Panc1 (cell line): ENCODE measurements around the gene ZFP90. TPM values are rescaled to one million over a fixed set of nuclear protein-coding genes. Genes with fewer than 3 reads are reported as not detected.

Experiments
- ATAC-seq: fragments of 200-7000 bp; cut with Tn5 transposase; 2 replicates; pipeline ENCODE4 v1.9.1; 2020; ENCODE audit warnings: mild to moderate bottlenecking, moderate library complexity
- BruUV-seq: library from RNA; stranded (reverse); fragments of 400-500 nt; replicated peaks from 2 replicates; lab custom pipeline; 2021; lab: Mats Ljungman, UMichigan
- CTCF ChIA-PET: fragments of 300-600 bp; sonication (Branson Sonifier 250); formaldehyde crosslinking; loops from one replicate; lab custom pipeline; 2022; ENCODE audit warnings: antibody characterized with exemption; lab: Charles Lee
- POLR2A ChIA-PET: fragments of 300-600 bp; sonication (Branson Sonifier 250); formaldehyde crosslinking; loops from one replicate; lab custom pipeline; 2022; ENCODE audit warnings: antibody characterized with exemption; lab: Charles Lee
- DNase-seq: peaks from one replicate; pipeline ENCODE4 v3.0.0-alpha.2; 2010; ENCODE audit warnings: low read depth, low spot score
- H3K27ac ChIP-seq: 2 replicates; pipeline ENCODE4 v1.5.1; 2011; ENCODE audit warnings: mild to moderate bottlenecking, low read length, inconsistent platforms
- H3K27me3 ChIP-seq: fragments of 200-500 bp; sonication (Bioruptor generic); 2 replicates; pipeline ENCODE4 v1.6.0; 2014; ENCODE audit warnings: low read length, inconsistent platforms; ENCODE audit not compliant: control insufficient read depth, insufficient read depth
- H3K36me3 ChIP-seq: fragments of 200-500 bp; sonication (Bioruptor generic); 2 replicates; pipeline ENCODE4 v1.5.1; 2014; ENCODE audit warnings: inconsistent platforms, mild to moderate bottlenecking, low read length, moderate library complexity; ENCODE audit not compliant: control insufficient read depth, insufficient read depth
- H3K4me1 ChIP-seq: 2 replicates; pipeline ENCODE4 v1.5.1; 2011; ENCODE audit warnings: inconsistent platforms, mild to moderate bottlenecking, low read length, moderate library complexity; ENCODE audit not compliant: control insufficient read depth, insufficient read depth
- H3K4me3 ChIP-seq, 2 experiments: 2 replicates each; pipeline ENCODE4 v1.5.1; 2011 to 2012; ENCODE audit warnings: low read depth in 2 of 2, low read length in 2 of 2, mild to moderate bottlenecking in 2 of 2, inconsistent platforms in 1 of 2, moderate library complexity in 1 of 2
- H3K9me3 ChIP-seq: fragments of 200-500 bp; sonication (Bioruptor generic); 2 replicates; pipeline ENCODE4 v1.5.1; 2014; ENCODE audit warnings: low read depth, mild to moderate bottlenecking, inconsistent platforms, low read length, moderate library complexity; ENCODE audit not compliant: control insufficient read depth, insufficient read depth
- CTCF ChIP-seq: fragments of 450-650 bp; IDR thresholded peaks from 2 replicates; pipeline ENCODE4 v1.5.1; 2017; ENCODE audit warnings: mild to moderate bottlenecking
- POLR2AphosphoS5 ChIP-seq: IDR thresholded peaks from 2 replicates; pipeline ENCODE4 v1.6.1; 2012; ENCODE audit warnings: mild to moderate bottlenecking, low read depth, low read length, moderate library complexity
- REST ChIP-seq, 2 experiments: IDR thresholded peaks; 2 replicates each; pipeline ENCODE4 v1.6.1; 2011 to 2012; ENCODE audit warnings: low read depth in 2 of 2, control low read depth in 1 of 2, low read length in 1 of 2, mild to moderate bottlenecking in 1 of 2, moderate library complexity in 1 of 2; ENCODE audit not compliant: insufficient read depth in 1 of 2
- SIN3A ChIP-seq: IDR thresholded peaks from 2 replicates; pipeline ENCODE4 v1.6.1; 2012; ENCODE audit warnings: low read depth, mild to moderate bottlenecking, low read length, moderate library complexity, borderline replicate concordance; ENCODE audit not compliant: insufficient read depth
- TCF7L2 ChIP-seq: IDR thresholded peaks from 2 replicates; pipeline ENCODE4 v1.6.1; 2011; ENCODE audit warnings: mild to moderate bottlenecking, low read depth, low read length, inconsistent platforms
- in situ Hi-C: cut with HindIII; loops from 2 replicates; pipeline ENCODE4 v1.10.0; 2016; ENCODE audit warnings: low sequenced_read_pairs, low pct_unique_long_range_greater_than_20kb
- intact Hi-C: fragments of 100-400 bp; cut with micrococcal nuclease; formaldehyde crosslinking; loops from one replicate; pipeline ENCODE4 v1.10.0; 2022; ENCODE audit not compliant: unreplicated experiment
- total RNA-seq: library from RNA; stranded (reverse); gene quantifications from one replicate; pipeline ENCODE4 v1.2.1, GENCODE V29; 2021; ENCODE audit not compliant: unreplicated experiment

Gene ZFP90
- total RNA-seq, 1 experiment from 2014 or later: 16.8 TPM

- intact Hi-C loops: loop anchor here (10.0 kb wide), 1 partner anchor 64 kb away; the partner anchor contains the start of gene SMPD3
- ATAC-seq (no peak), DNase-seq (no peak)
- Histone ChIP-seq H3K27ac (no peak overlapping the region), H3K27me3 (no peaks in the 10 kb centered on the region), H3K4me3 (no peak overlapping the region), H3K4me1 (no peaks in the 10 kb centered on the region), H3K36me3 (no peaks in the 10 kb centered on the region), H3K9me3 (no peaks in the 10 kb centered on the region)
- BruUV-seq: no TSS peak
- CTCF ChIA-PET: interaction anchor here (0.6 kb wide), 1 partner anchor 667 kb away, joined by 3 read pairs; no protein-coding TSS in a partner anchor
- no peak for TF ChIP-seq POLR2AphosphoS5
- TF ChIP-seq REST (IDR thresholded peaks at IDR 0.05; ENCODE audit: insufficient read depth in 1 of 2, low read depth in 2 of 2, low read length in 1 of 2): no peak
- TF ChIP-seq SIN3A: no peak
- no peak for TF ChIP-seq CTCF
- no peak for TF ChIP-seq TCF7L2
- in situ Hi-C loops: no loop called here
- POLR2A ChIA-PET: no interaction called here
These were observed 30.4 kb upstream of the ZFP90 start for GRCh38 chr16:68508641-68509240.

GRCh38 chr16:68509381-68509780, 29.7 kb upstream of the ZFP90 start:
- no TSS peak for BruUV-seq
- TF ChIP-seq POLR2AphosphoS5 (no peak), REST (IDR thresholded peaks at IDR 0.05; ENCODE audit: insufficient read depth in 1 of 2, low read depth in 2 of 2, low read length in 1 of 2) (no peak), SIN3A (no peak), TCF7L2 (no peak), CTCF (no peak)
- H3K4me3 ChIP-seq: no peak overlapping the region
- H3K9me3 ChIP-seq: no peaks in the 10 kb centered on the region
- ChIA-PET POLR2A (no interaction called here), CTCF (interaction anchor here (1.2 kb wide), 1 partner anchor 11 kb away, joined by 5 read pairs; no protein-coding TSS in a partner anchor)
- no peaks in the 10 kb centered on the region for H3K36me3 ChIP-seq
- in situ Hi-C loops (no loop called here), intact Hi-C loops (loop anchor here (10.0 kb wide), 1 partner anchor 65 kb away; the partner anchor contains the start of gene SMPD3)
- no peak overlapping the region for H3K27ac ChIP-seq
- ATAC-seq: no peak
- H3K27me3 ChIP-seq: no peaks in the 10 kb centered on the region
- no peaks in the 10 kb centered on the region for H3K4me1 ChIP-seq
- DNase-seq: no peak
